ENCODE data around the gene RUVBL1. TPM values are rescaled to one million over a fixed set of nuclear protein-coding genes. Genes with fewer than 3 reads are reported as not detected.

Gene RUVBL1
- total and polyA plus RNA-seq, 2 donors = 24.2 to 28.5 TPM

DNA sequence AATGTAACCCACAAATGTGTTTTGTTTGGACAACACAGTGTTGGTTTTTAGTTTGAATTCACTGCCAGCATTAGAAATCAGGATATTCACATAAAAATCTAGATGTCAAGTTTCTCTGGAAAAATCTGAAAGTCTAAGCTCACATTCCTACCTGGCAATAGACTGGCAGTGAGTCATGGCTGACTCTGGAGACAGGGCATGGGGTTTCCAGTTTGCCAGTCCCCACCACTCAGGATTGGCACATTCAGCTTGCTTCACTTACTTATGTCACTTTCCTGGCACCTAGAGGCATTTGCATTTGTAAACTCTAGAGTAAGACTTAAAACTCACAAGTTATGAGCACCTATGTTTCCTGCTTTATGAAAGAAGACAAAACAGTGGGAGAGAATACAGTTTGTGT lies 90.5 kb downstream of the RUVBL1 start:
- no peaks in the 10 kb centered on the region for H3K36me3 ChIP-seq (ENCODE audit: insufficient read depth)
- no peak for DNase-seq (ENCODE audit: extremely low spot score)

More for the DNA sequence above, 90.5 kb downstream of the RUVBL1 start:
- Histone ChIP-seq H3K4me3 (ENCODE audit: low read depth, low read length) (no peak overlapping the region), H3K4me1 (ENCODE audit: insufficient read depth) (no peaks in the 10 kb centered on the region), H3K27ac (ENCODE audit: low read depth) (no peak overlapping the region)

Small RNAs within 50 kb of the gene (small RNA-seq; reads per million reads assigned to genes)
- not detected for gene RNU2-37P
- not detected for gene RNU6-823P

Other genes starting within 250 kb of the RUVBL1 start
- gene KBTBD12, start 208.6 kb downstream of the RUVBL1 start, total RNA-seq = 2.7 TPM
- 1.1 TPM for gene KBTBD12, start 208.6 kb downstream of the RUVBL1 start, polyA plus RNA-seq
- gene SEC61A1, start 71.4 kb downstream of the RUVBL1 start, total RNA-seq = 124 TPM
- gene SEC61A1, start 71.4 kb downstream of the RUVBL1 start, polyA plus RNA-seq = 99.7 TPM
- gene EEFSEC, start 29.7 kb upstream of the RUVBL1 start, total RNA-seq = 4.2 TPM
- gene EEFSEC, start 29.7 kb upstream of the RUVBL1 start, polyA plus RNA-seq = 18.5 TPM